ENCODE results near the gene DNAL4.

GRCh38 chr22:38731703-38732161, 62.2 kb downstream of the DNAL4 start:
- TF ChIP-seq POLR2A (IDR thresholded peaks at IDR 0.05; ENCODE audit: low read depth) = no peak
- TF ChIP-seq, protein P1, sequence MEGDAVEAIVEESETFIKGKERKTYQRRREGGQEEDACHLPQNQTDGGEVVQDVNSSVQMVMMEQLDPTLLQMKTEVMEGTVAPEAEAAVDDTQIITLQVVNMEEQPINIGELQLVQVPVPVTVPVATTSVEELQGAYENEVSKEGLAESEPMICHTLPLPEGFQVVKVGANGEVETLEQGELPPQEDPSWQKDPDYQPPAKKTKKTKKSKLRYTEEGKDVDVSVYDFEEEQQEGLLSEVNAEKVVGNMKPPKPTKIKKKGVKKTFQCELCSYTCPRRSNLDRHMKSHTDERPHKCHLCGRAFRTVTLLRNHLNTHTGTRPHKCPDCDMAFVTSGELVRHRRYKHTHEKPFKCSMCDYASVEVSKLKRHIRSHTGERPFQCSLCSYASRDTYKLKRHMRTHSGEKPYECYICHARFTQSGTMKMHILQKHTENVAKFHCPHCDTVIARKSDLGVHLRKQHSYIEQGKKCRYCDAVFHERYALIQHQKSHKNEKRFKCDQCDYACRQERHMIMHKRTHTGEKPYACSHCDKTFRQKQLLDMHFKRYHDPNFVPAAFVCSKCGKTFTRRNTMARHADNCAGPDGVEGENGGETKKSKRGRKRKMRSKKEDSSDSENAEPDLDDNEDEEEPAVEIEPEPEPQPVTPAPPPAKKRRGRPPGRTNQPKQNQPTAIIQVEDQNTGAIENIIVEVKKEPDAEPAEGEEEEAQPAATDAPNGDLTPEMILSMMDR (IDR thresholded peaks at IDR 0.05) = no peak
- TF ChIP-seq EP300 (IDR thresholded peaks at IDR 0.05) = no peak
- TF ChIP-seq POLR2AphosphoS5 (IDR thresholded peaks at IDR 0.05) = no peak

All from esophagus muscularis mucosa (tissue), 4 donors.